ENCODE results near the gene CAMKV.

- no peak for TF ChIP-seq POLR2A (IDR thresholded peaks at IDR 0.05)
- TF ChIP-seq CTCF (IDR thresholded peaks at IDR 0.05), result no peak
These were observed 26.1 kb upstream of the CAMKV start for GRCh38 chr3:49895791-49896190.
